Ramos (cell line): ENCODE data around the gene AGL.
"Not testable (repeated sequence)": the region's sequence is repeated elsewhere in the genome, so short reads cannot be mapped to it uniquely, and the experiment has no call there.

Experiments used
- in situ Hi-C: fragments of 300-500 bp; cut with MboI; formaldehyde crosslinking; loops from one replicate; pipeline ENCODE4 v1.14.3; 2022; ENCODE audit warnings: low sequenced_read_pairs; ENCODE audit not compliant: unreplicated experiment

The AGL gene

DNA sequence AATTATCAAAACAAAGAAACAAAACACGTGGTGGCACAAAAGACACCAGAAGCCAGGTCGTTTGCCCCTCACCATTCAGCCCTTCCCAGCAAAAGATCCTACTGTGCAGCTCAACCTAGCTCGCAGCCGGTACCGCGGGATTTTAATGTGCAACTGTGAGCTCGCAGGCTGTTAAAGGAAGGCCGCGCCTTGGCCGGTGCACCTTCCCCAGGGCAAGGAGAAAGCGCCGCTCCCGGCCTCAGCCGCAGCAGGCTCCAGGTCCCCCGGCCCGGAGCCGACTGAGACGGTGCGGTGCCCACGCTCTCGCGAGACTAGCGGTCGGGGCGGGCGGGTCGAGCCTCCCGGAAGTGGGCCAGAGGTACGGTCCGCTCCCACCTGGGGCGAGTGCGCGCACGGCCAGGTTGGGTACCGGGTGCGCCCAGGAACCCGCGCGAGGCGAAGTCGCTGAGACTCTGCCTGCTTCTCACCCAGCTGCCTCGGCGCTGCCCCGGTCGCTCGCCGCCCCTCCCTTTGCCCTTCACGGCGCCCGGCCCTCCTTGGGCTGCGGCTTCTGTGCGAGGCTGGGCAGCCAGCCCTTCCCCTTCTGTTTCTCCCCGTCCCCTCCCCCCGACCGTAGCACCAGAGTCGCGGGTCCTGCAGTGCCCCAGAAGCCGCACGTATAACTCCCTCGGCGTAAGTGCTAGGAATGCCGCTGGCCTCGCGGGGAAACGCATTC is at the start of gene AGL:
Gene AGL, plus strand, starts transcription at position 618 of the 715 bp plus-strand sequence. CDS start 682 bp downstream, outside the sequence.
- in situ Hi-C loops, result no loop called here

GRCh38 chr1:99801584-99801983 is 48.6 kb upstream of the AGL start:
- in situ Hi-C loops, result loop anchor here (10.0 to 25.0 kb wide), 2 partner anchors 653 to 1061 kb away; no protein-coding TSS in a partner anchor

DNA sequence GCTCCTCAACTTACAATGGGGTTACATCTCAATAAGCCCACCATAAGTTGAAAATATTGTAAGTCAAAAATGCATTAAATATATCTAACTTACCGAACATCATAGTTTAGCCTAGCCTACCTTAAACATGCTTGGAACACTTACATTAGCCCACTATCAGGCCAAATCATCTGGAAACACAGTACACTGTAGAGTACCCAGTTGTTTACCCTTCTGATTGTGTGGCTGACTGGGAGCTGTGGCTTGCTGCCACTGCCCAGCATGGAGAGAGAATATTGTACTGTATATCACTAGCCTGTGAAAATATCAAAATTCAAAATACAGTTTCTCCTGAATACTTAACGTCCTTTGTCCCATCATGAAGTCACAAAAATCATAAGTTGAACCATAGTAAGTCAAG is 43.3 kb upstream of the AGL start:
- in situ Hi-C loops, result loop anchor here (10.0 to 25.0 kb wide), 2 partner anchors 648 to 1055 kb away; no protein-coding TSS in a partner anchor

DNA sequence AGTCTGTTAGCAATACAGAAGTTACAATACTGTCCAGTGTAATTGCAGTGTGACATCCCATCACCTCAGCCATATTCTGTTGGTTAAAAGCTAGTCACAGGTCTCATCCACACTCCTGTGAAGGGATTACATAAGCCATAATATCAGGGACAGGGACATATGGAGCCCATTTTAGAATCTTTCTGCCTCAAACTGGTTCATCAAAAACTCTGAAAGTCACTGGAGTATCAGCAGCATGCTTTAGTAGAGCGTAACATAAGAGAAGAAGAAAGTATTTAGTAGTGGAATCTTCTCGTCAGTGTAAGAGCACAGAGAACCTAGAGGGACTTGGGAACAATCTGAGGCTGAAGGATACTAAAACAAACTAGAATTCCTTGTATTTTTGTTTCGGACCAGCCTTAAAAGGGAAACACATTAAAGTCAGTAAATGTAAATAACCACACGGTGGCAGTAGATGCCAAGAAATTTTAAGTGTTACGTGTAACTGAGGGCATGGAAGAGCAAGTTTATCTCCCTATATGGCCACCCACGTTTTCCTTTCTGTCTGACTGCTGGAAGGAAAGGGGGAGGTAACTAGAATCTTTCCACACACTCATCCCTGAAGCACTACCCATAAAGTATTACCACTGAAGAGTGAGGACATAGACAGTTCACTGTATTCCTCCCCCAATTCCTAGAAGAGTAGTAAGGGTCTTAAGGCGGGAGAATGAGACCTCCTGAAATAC is 41.6 kb upstream of the AGL start:
- in situ Hi-C loops, result loop anchor here (10.0 to 25.0 kb wide), 2 partner anchors 646 to 1054 kb away; no protein-coding TSS in a partner anchor

- in situ Hi-C loops, result loop anchor here (25.0 kb wide), 1 partner anchor 1051 kb away; no protein-coding TSS in a partner anchor
Observed at GRCh38 chr1:99811075-99811474, 39.1 kb upstream of the AGL start.

DNA sequence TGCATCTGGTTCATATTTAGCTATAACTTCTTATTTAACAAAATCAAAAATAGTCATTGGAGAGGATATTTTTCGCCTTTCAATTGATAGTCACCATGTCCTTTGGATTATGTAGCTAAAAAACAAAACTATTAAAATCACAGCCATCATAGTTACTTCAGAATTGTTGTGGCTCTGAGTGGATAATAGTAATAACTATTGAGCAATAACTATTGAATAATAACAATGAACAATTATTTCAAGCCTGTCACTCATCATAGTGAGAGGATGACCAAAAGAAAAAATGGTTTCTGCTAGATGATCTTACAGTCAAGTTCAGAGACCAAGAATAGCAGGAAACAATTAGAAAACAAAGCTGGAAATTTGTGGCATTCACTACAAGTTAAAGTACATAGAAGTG is 38.4 kb upstream of the AGL start:
- in situ Hi-C loops, result loop anchor here (25.0 kb wide), 1 partner anchor 1051 kb away; no protein-coding TSS in a partner anchor

- in situ Hi-C loops, result loop anchor here (25.0 kb wide), 1 partner anchor 1048 kb away; no protein-coding TSS in a partner anchor
Observed at GRCh38 chr1:99814373-99814900, 35.7 kb upstream of the AGL start.

DNA sequence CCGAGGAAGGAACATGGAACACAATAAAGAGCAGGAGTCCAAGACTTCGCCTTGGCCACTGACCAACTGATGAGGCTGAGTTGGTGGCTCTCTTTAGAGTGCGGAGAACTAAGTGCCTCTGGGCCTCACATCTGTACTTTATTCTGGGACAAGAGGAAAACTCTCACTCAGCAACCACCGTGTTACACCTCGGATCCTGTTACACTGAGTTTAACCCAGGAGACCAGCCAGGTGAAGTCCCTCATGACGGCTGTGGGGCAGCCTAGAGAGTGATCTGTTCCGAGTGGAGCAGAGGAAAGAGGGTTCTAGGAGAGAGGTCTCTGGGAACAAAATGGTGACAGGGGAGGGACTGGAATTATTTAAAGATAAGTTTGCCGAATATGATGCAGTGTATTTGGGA is 33.5 kb upstream of the AGL start:
- in situ Hi-C loops, result loop anchor here (25.0 kb wide), 1 partner anchor 1046 kb away; no protein-coding TSS in a partner anchor

DNA sequence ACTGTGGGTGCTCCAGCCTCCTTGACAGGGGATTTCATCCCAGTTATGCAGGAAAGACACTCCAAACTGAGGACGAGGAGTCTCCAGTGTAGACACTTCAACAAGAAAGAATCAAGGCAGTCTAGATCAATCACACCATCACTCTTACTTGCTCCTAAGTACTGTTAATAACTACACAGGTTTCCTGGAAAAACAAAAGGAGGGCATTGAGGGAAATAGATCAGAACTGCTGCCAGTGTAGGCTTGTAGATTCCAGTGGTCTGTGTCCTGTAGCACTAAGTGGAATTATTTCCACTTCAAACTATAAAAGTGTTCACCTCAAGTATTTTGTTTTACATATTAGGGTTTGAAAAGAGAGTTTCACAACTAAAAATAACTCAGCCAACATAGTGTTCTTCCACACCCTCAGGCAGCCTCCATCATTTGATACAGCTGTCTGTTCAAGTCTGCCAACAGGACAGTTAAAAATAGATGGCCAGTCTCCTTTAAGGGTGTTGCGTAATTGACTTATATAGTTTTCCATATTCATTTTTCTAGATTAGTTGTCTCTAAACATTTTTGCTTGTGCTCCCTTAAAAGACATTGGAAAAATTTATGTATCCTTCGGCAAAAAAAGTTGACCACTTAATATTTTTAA is 32.0 kb upstream of the AGL start:
- in situ Hi-C loops, result loop anchor here (25.0 kb wide), 1 partner anchor 1044 kb away; no protein-coding TSS in a partner anchor

GRCh38 chr1:99820546-99820945 is 29.6 kb upstream of the AGL start:
- in situ Hi-C loops, result loop anchor here (25.0 kb wide), 1 partner anchor 1042 kb away; no protein-coding TSS in a partner anchor

- in situ Hi-C loops, result no loop called here
Observed at GRCh38 chr1:99825098-99825497, 25.1 kb upstream of the AGL start.

DNA sequence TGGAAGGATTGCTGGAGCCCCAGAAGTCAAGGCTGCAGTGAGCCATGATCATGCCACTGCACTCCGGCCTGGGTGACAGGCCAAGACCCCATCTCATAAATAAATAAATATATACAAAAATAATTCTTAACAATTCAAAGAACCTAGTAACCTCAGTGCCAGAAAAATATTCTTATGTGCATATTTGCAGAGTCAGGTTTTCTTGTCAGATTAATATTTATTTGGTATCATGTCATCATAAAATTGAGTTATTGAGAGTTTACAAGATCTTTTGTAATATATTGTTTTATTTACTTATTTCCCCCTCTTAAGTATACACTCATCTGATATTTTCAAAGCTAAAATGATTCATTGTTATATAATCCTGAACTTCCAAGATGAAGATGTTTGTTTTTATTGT is 24.5 kb upstream of the AGL start:
- in situ Hi-C loops, result no loop called here

- in situ Hi-C loops, result no loop called here
Observed at GRCh38 chr1:99827970-99828369, 22.2 kb upstream of the AGL start.

DNA sequence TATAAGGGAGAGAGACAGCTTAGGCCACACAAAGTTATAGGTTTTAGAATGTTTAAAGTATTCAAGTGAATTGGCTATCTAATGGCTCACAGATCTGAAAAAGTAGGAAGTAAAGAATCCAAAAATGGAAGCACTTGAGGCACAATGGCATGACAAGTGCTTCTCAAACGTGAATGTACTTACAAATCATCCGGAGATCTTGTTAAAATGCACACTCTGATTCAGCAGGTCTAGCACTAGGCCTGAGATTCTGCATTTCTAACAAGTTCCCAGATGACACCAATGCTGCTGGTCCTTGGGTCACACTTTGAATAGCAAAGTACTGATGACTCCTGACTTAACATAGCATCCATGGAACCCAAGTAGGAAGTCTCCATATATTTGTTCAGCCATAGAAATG is 20.9 kb upstream of the AGL start:
- in situ Hi-C loops, result no loop called here

DNA sequence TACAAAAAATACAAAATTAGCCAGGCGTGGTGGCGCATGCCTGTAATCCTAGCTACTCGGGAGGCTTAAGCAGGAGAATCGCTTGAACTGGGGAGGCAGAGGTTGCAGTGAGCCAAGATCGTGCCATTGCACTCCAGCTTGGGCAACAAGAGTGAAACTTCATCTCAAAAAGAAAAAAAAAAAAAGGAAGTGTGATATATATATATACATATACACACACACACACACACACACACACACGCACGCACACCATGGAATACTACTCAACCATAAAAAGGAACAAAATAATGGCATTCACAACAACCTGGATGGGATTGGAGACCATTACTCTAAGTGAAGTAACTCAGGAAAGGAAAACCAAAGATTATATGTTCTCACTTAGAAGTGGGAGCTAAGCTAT is 16.2 kb upstream of the AGL start:
- in situ Hi-C loops, result not testable (repeated sequence)

GRCh38 chr1:99836171-99837103 is 13.7 kb upstream of the AGL start:
- in situ Hi-C loops, result not testable (repeated sequence)

GRCh38 chr1:99840353-99840752 is 9.8 kb upstream of the AGL start:
- in situ Hi-C loops, result not testable (repeated sequence)

GRCh38 chr1:99843760-99844159 is 6.4 kb upstream of the AGL start:
- in situ Hi-C loops, result no loop called here

GRCh38 chr1:99845201-99845600 is 5.0 kb upstream of the AGL start:
- in situ Hi-C loops, result not testable (repeated sequence)
